Left ventricle myocardium inferior (tissue), 1 donor: ENCODE results near the gene TGFBRAP1. TPM values are rescaled to one million over a fixed set of nuclear protein-coding genes. Genes with fewer than 3 reads are reported as not detected.

ENCODE experiments used
- DNase-seq: peaks from one replicate; pipeline ENCODE4 v3.0.0-alpha.2; 2020
- H3K27ac ChIP-seq: fragments of 200-600 bp; replicated peaks from 2 replicates; pipeline ENCODE4 v1.8.0; 2021
- H3K27me3 ChIP-seq: fragments of 200-600 bp; 2 replicates; pipeline ENCODE4 v1.8.0; 2021; ENCODE audit warnings: low read depth
- H3K36me3 ChIP-seq: fragments of 200-600 bp; 2 replicates; pipeline ENCODE4 v1.8.0; 2021
- H3K4me1 ChIP-seq: fragments of 200-600 bp; 2 replicates; pipeline ENCODE4 v1.8.0; 2021
- H3K4me3 ChIP-seq: fragments of 200-600 bp; 2 replicates; pipeline ENCODE4 v1.8.0; 2021; ENCODE audit warnings: mild to moderate bottlenecking, moderate library complexity
- H3K9me3 ChIP-seq: fragments of 200-600 bp; replicated peaks from 2 replicates; pipeline ENCODE4 v1.8.0; 2021
- CTCF ChIP-seq: fragments of 200-600 bp; IDR thresholded peaks from 2 replicates; pipeline ENCODE4 v1.8.0; 2021; ENCODE audit warnings: antibody characterized with exemption, mild to moderate bottlenecking, borderline replicate concordance
- intact Hi-C: fragments of 100-400 bp; cut with micrococcal nuclease; formaldehyde crosslinking; loops from one replicate; pipeline ENCODE4 v1.11.0; 2022
- total RNA-seq: library from RNA; stranded (reverse); fragmentation: NEBNext Ultra II Directional; extraction: Animal tissue kit (Norgen Biotek cat#: 25700); gene quantifications from one replicate; pipeline ENCODE4 v1.2.1, GENCODE V29; 2021
- donor health status: DM: no; HTN: yes; CAD: no; lungs with severe emphysema.

Gene TGFBRAP1
- total RNA-seq, 1 donor from 2014 or later = 9.7 TPM

GRCh38 chr2:105279126-105279525 lies 50.4 kb downstream of the TGFBRAP1 start:
- no peak for TF ChIP-seq CTCF
- no peaks in the 10 kb centered on the region for H3K27me3 ChIP-seq
- H3K4me3 ChIP-seq = no peak overlapping the region
- H3K27ac ChIP-seq = no peak overlapping the region
- no peaks in the 10 kb centered on the region for H3K9me3 ChIP-seq
- no peaks in the 10 kb centered on the region for H3K4me1 ChIP-seq
- peaks cover 92% of the 10 kb centered on the region for H3K36me3 ChIP-seq
- no peak for DNase-seq
- intact Hi-C loops = no loop called here

DNA sequence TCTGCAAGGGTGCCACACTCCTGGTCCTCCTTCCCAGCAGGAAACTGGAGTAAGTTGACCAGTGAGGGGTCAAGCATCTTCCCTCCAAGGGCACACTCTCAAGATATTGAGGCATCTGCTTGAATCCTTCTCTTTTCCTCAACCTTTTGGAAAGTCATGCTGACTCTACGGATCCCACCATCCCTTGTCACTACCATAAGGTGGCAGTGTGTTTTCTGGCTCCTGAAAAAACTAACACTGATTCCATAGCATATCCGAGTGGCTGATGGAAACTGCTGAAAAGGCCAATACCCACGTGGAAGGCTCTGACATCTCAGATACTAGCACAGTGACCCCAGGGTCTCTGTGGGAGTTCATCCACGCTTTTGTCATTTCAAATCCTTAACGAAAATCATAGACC lies 50.9 kb downstream of the TGFBRAP1 start:
- Histone ChIP-seq H3K4me3 (no peak overlapping the region), H3K27me3 (no peaks in the 10 kb centered on the region), H3K36me3 (peaks cover 92% of the 10 kb centered on the region), H3K27ac (no peak overlapping the region), H3K4me1 (no peaks in the 10 kb centered on the region), H3K9me3 (no peaks in the 10 kb centered on the region)
- intact Hi-C loops = no loop called here
- DNase-seq = no peak
- no peak for TF ChIP-seq CTCF

GRCh38 chr2:105274046-105274445 lies 55.5 kb downstream of the TGFBRAP1 start:
- Histone ChIP-seq H3K4me1 (no peaks in the 10 kb centered on the region), H3K9me3 (no peaks in the 10 kb centered on the region), H3K36me3 (peaks cover 95% of the 10 kb centered on the region), H3K4me3 (no peak overlapping the region), H3K27me3 (no peaks in the 10 kb centered on the region), H3K27ac (no peak overlapping the region)
- DNase-seq = no peak
- TF ChIP-seq CTCF = no peak
- intact Hi-C loops = no loop called here

- Histone ChIP-seq H3K27ac (no peak overlapping the region), H3K36me3 (peaks cover 98% of the 10 kb centered on the region), H3K4me3 (no peak overlapping the region), H3K9me3 (no peaks in the 10 kb centered on the region), H3K4me1 (no peaks in the 10 kb centered on the region), H3K27me3 (no peaks in the 10 kb centered on the region)
- DNase-seq = no peak
- intact Hi-C loops = no loop called here
- no peak for TF ChIP-seq CTCF
Observed at GRCh38 chr2:105272176-105272575, 57.4 kb downstream of the TGFBRAP1 start.

DNA sequence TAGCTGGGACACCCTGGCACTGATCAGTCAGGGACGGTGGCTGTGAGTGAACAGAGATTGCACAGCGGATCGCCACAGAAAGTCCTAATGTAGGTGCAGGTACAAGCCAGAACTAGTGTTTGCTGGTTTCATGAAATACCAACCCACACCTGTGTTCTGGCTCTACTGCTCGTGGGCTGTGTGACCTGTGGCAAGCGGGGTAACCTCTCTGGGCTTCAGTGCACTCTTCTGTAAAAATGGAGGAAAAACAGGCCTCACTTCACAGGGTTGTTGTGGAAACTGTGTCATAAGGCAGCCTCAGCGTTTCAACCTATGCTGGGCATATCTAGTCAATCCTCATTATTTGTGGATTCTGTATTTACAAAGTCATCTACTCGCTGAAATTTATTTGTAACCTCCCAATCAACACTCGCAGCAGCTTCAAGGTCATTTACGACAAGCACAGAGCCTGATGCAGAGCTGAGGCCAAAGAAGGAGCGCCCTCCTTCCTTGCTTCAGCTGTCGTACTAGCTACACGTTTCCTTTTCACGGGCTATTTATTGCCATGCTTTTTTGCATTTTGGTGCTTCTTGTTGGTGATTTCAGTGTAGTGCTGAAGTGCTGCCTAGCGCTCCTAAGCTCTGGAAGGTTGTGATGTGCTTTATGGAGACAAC lies 58.0 kb downstream of the TGFBRAP1 start:
- Histone ChIP-seq H3K27ac (no peak overlapping the region), H3K9me3 (no peaks in the 10 kb centered on the region), H3K4me3 (no peak overlapping the region), H3K4me1 (no peaks in the 10 kb centered on the region), H3K36me3 (peaks cover 98% of the 10 kb centered on the region), H3K27me3 (no peaks in the 10 kb centered on the region)
- no peak for DNase-seq
- TF ChIP-seq CTCF = no peak
- intact Hi-C loops = no loop called here
